Measurements from ENCODE around the gene MAPK14. TPM values are rescaled to one million over a fixed set of nuclear protein-coding genes. Genes with fewer than 3 reads are reported as not detected.

Gene MAPK14
- total RNA-seq, 2 donors from 2014 or later = 62.2 to 76.1 TPM

GRCh38 chr6:36129941-36130666 is 102.5 kb downstream of the MAPK14 start, which contains the start of gene MAPK13:
TSS of gene MAPK13 (plus strand) at chr6:36130513. CDS start at chr6:36130583, 70 bp downstream.
- TF ChIP-seq CTCF (IDR thresholded peaks at IDR 0.05) = no peak
- Histone ChIP-seq H3K27me3 (no peaks in the 10 kb centered on the region), H3K9ac (ENCODE audit: low read depth in 2 of 2, low read length in 2 of 2) (peak within 1 kb of the TSS; percentile 89 to 96), H3K4me1 (peaks cover 8% of the 10 kb centered on the region), H3K4me3 (peak within 1 kb of the TSS; percentile 62), H3K27ac (peak within 1 kb of the TSS; percentile 97), H3K9me3 (no peaks in the 10 kb centered on the region), H3K36me3 (no peaks in the 10 kb centered on the region)
- peak; percentile 63 for DNase-seq
- intact Hi-C loops (cut with DNase I) = loop anchor here (10.0 kb wide), 1 partner anchor 175 kb away; no protein-coding TSS in a partner anchor

GRCh38 chr6:36130667-36131510 is 103.3 kb downstream of the MAPK14 start:
- no peak for TF ChIP-seq CTCF (IDR thresholded peaks at IDR 0.05)
- H3K27ac ChIP-seq = peak overlapping the region; percentile 97
- no peaks in the 10 kb centered on the region for H3K36me3 ChIP-seq
- peak overlapping the region; percentile 62 for H3K4me3 ChIP-seq
- H3K4me1 ChIP-seq = peaks cover 8% of the 10 kb centered on the region
- H3K27me3 ChIP-seq = no peaks in the 10 kb centered on the region
- intact Hi-C loops (cut with DNase I) = no loop called here
- H3K9me3 ChIP-seq = no peaks in the 10 kb centered on the region
- DNase-seq = peak; percentile 69
- peak overlapping the region; percentile 89 to 96 for H3K9ac ChIP-seq (ENCODE audit: low read depth in 2 of 2, low read length in 2 of 2)

GRCh38 chr6:36131511-36132245 is 104.1 kb downstream of the MAPK14 start:
- TF ChIP-seq CTCF (IDR thresholded peaks at IDR 0.05) = no peak
- H3K9me3 ChIP-seq = no peaks in the 10 kb centered on the region
- H3K4me3 ChIP-seq = peak overlapping the region; percentile 62
- H3K36me3 ChIP-seq = no peaks in the 10 kb centered on the region
- DNase-seq = peak; percentile 84
- intact Hi-C loops (cut with DNase I) = no loop called here
- H3K27me3 ChIP-seq = no peaks in the 10 kb centered on the region
- peak overlapping the region; percentile 89 to 96 for H3K9ac ChIP-seq (ENCODE audit: low read depth in 2 of 2, low read length in 2 of 2)
- H3K27ac ChIP-seq = peak overlapping the region; percentile 97
- peaks cover 8% of the 10 kb centered on the region for H3K4me1 ChIP-seq

- Histone ChIP-seq H3K9ac (ENCODE audit: low read depth in 2 of 2, low read length in 2 of 2) (peak overlapping the region in 1 of 2 donors; percentile 96), H3K4me1 (peaks cover 8% of the 10 kb centered on the region), H3K27ac (peak overlapping the region; percentile 97), H3K9me3 (no peaks in the 10 kb centered on the region), H3K4me3 (no peak overlapping the region), H3K27me3 (no peaks in the 10 kb centered on the region), H3K36me3 (no peaks in the 10 kb centered on the region)
- DNase-seq = no peak
- no peak for TF ChIP-seq CTCF (IDR thresholded peaks at IDR 0.05)
- intact Hi-C loops (cut with DNase I) = no loop called here
Measured at GRCh38 chr6:36132246-36132895, 104.8 kb downstream of the MAPK14 start.

- intact Hi-C loops (cut with DNase I) = no loop called here
- no peaks in the 10 kb centered on the region for H3K36me3 ChIP-seq
Measured at GRCh38 chr6:36133148-36133547, 105.5 kb downstream of the MAPK14 start.

More at GRCh38 chr6:36133148-36133547, 105.5 kb downstream of the MAPK14 start:
- Histone ChIP-seq H3K4me3 (no peak overlapping the region), H3K27ac (no peak overlapping the region), H3K4me1 (peaks cover 8% of the 10 kb centered on the region), H3K9ac (ENCODE audit: low read depth in 2 of 2, low read length in 2 of 2) (no peak overlapping the region), H3K27me3 (no peaks in the 10 kb centered on the region), H3K9me3 (no peaks in the 10 kb centered on the region)
- no peak for DNase-seq
- no peak for TF ChIP-seq CTCF (IDR thresholded peaks at IDR 0.05)

All from colonic mucosa (tissue), 4 donors.